GM12892 (cell line): ENCODE data around the gene SEMA4F.

ENCODE experiments used
- POLR2A ChIP-seq: IDR thresholded peaks from 2 replicates; pipeline ENCODE4 v1.6.1; 2011; ENCODE audit warnings: low read depth, low read length, control low read depth
- POLR2AphosphoS5 ChIP-seq: IDR thresholded peaks from 2 replicates; pipeline ENCODE4 v1.6.1; 2011; ENCODE audit warnings: low read depth, low read length, control low read depth
- TAF1 ChIP-seq: IDR thresholded peaks from 2 replicates; pipeline ENCODE4 v1.6.1; 2011; ENCODE audit warnings: low read depth, mild to moderate bottlenecking, control low read depth, low read length, borderline replicate concordance

GRCh38 chr2:74703373-74703772 is 49.3 kb downstream of the SEMA4F start:
- TF ChIP-seq POLR2A: no peak
- TF ChIP-seq POLR2AphosphoS5: no peak
- TF ChIP-seq TAF1: no peak
